ENCODE measurements around the gene PLIN4. TPM values are rescaled to one million over a fixed set of nuclear protein-coding genes. Genes with fewer than 3 reads are reported as not detected.

The PLIN4 gene
- total RNA-seq, 4 donors from 2014 or later: 1.3 to 6.6 (median 3.7) TPM

DNA sequence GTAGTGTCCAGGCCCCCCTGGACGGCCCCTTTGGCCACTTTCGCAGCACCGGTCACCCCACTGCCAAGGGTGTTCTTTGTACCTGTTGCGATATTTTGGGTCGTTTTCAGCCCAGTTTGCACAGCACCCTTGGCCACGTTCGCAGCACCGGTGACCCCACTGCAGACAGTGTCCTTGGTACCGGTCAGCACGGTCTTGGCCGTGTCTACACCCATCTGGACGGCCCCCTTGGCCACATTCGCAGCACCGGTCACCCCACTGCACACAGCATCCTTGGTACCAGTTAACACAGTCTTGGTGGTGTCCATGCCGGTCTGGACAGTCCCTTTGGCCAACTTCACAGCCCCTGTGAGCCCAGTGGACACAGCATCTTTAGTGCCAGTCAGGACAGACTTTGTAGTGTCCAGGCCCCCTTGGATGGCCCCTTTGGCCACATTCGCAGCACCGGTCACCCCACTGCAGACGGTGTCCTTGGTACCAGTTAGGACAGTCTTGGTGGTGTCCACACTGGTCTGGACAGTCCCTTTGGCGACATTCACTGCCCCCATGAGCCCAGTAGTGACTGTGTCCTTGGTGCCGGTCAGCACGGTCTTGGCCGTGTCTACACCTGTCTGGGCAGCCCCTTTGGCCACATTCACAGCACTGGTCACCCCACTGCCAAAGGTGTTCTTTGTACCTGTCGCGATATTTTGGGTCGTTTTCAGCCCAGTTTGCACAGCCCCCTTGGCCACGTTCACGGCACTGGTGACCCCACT, 6.8 kb downstream of the PLIN4 start:
- no peaks in the 10 kb centered on the region for H3K36me3 ChIP-seq
- no peak for TF ChIP-seq POLR2A (IDR thresholded peaks at IDR 0.05)
- TF ChIP-seq, protein P1, sequence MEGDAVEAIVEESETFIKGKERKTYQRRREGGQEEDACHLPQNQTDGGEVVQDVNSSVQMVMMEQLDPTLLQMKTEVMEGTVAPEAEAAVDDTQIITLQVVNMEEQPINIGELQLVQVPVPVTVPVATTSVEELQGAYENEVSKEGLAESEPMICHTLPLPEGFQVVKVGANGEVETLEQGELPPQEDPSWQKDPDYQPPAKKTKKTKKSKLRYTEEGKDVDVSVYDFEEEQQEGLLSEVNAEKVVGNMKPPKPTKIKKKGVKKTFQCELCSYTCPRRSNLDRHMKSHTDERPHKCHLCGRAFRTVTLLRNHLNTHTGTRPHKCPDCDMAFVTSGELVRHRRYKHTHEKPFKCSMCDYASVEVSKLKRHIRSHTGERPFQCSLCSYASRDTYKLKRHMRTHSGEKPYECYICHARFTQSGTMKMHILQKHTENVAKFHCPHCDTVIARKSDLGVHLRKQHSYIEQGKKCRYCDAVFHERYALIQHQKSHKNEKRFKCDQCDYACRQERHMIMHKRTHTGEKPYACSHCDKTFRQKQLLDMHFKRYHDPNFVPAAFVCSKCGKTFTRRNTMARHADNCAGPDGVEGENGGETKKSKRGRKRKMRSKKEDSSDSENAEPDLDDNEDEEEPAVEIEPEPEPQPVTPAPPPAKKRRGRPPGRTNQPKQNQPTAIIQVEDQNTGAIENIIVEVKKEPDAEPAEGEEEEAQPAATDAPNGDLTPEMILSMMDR (IDR thresholded peaks at IDR 0.05): no peak
- H3K27me3 ChIP-seq: no peaks in the 10 kb centered on the region
- no peaks in the 10 kb centered on the region for H3K4me1 ChIP-seq
- 82 to 83% methylated on average over 24 to 27 of the region's 27 CpGs for WGBS, 2 donors
- H3K4me3 ChIP-seq (replicated peaks in 1 of 3): no peak overlapping the region
- H3K27ac ChIP-seq: no peak overlapping the region
- no peak for DNase-seq
- intact Hi-C loops (cut with DNase I): no loop called here
- no peaks in the 10 kb centered on the region for H3K9me3 ChIP-seq

DNA sequence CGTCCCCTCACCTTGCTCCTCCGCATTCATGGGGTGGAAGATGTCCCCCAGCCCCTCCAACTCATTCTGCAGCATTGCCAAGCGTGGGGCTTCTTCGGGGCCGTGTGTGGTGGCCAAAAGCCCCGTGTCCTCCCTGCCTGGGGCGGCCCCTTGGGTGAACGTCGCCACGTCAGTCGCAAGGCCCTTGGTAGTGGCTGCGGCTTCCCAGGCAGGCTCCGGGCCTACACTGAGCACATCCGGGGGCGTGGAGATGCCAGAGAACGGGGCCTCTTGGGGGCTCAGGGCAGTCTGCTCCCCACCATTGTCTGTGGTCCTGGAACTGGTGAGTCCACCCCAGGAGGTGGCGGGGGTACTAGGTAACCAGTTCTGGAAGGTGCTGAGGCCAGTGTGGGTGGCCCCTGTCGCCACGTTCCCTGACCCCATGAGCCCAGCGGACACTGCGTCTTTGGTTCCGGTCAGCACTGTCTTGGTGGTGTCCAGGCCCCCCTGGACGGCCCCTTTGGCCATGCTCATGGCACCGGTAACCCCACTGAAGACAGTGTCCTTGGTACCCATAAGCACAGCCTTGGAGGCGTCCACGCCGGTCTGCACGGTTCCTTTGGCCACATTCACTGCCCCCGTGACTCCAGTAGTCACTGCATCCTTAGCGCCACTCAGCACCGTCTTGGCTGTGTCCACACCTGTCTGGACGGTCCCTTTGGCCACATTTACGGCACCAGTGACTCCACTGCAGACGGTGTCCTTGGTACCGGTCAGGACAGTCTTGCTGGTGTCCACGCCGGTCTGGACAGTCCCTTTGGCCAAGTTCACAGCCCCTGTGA, 7.6 kb downstream of the PLIN4 start:
- H3K27ac ChIP-seq: no peak overlapping the region
- intact Hi-C loops (cut with DNase I): no loop called here
- H3K36me3 ChIP-seq: no peaks in the 10 kb centered on the region
- no peaks in the 10 kb centered on the region for H3K27me3 ChIP-seq
- H3K4me1 ChIP-seq: no peaks in the 10 kb centered on the region
- no peak for DNase-seq
- H3K9me3 ChIP-seq: no peaks in the 10 kb centered on the region
- no peak overlapping the region for H3K4me3 ChIP-seq (replicated peaks in 1 of 3)
- TF ChIP-seq, protein P1 (IDR thresholded peaks at IDR 0.05): no peak
- TF ChIP-seq POLR2A (IDR thresholded peaks at IDR 0.05): no peak
- WGBS, 2 donors: 79 to 88% methylated on average over 19 to 28 of the region's 37 CpGs

DNA sequence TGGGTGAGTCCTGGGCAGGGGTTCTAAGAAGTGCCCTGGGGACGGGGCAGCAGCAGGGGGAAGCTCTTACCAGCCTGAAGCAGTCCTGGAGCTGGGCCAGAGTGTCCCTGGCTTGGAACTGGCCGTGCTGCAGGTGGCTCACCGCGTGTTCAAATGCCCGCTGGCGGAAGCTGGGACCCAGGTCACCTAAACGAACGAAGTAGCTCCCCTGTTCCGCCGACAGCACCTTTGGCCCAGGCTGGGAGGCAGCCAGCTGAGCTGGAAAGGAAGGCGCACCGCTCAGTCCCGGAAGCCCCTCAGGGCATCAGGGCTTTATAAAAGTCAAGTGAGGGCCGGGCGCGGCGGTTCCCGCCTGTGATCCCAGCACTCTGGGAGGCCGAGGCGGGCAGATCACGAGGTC, 9.6 kb downstream of the PLIN4 start:
- TF ChIP-seq, protein P1 (IDR thresholded peaks at IDR 0.05): no peak
- no peak for TF ChIP-seq POLR2A (IDR thresholded peaks at IDR 0.05)
- intact Hi-C loops (cut with DNase I): no loop called here

DNA sequence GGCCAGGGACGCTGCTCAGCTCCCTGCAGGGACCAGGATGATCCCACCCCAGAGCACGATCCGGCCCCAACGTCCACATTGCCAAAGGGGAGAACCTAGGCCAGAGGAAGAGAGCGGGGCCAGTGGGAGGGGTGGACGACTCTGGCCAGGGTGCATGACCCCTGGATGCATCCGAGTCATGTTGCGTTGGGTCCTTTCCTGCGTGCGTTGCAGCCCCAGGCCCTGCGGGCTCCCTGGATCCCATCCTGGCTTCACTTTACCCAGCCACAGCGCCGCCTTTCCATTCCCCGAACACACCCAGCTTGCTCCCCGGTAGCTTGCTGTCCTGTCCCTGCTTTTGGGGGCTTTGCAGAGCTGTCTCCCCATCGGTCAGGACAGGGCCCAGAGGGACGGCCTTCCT, 10.5 kb downstream of the PLIN4 start:
- DNase-seq: no peak
- no peaks in the 10 kb centered on the region for H3K9me3 ChIP-seq
- H3K36me3 ChIP-seq: peaks cover 3 to 6% of the 10 kb centered on the region in 2 donors
- H3K27me3 ChIP-seq: no peaks in the 10 kb centered on the region
- H3K4me1 ChIP-seq: no peaks in the 10 kb centered on the region
- intact Hi-C loops (cut with DNase I): no loop called here
- 74 to 85% methylated on average over 14 to 17 of the region's 17 CpGs for WGBS, 2 donors
- TF ChIP-seq, protein P1 (IDR thresholded peaks at IDR 0.05): no peak
- TF ChIP-seq POLR2A (IDR thresholded peaks at IDR 0.05): no peak
- no peak overlapping the region for H3K4me3 ChIP-seq (replicated peaks in 1 of 3)
- no peak overlapping the region for H3K27ac ChIP-seq

More for the DNA sequence above, 9.6 kb downstream of the PLIN4 start:
- Histone ChIP-seq H3K4me3 (replicated peaks in 1 of 3) (no peak overlapping the region), H3K9me3 (no peaks in the 10 kb centered on the region), H3K36me3 (no peaks in the 10 kb centered on the region), H3K27me3 (no peaks in the 10 kb centered on the region), H3K27ac (no peak overlapping the region), H3K4me1 (no peaks in the 10 kb centered on the region)
- WGBS, 2 donors: 79 to 82% methylated on average over 2 to 17 of the region's 21 CpGs
- DNase-seq: no peak

DNA sequence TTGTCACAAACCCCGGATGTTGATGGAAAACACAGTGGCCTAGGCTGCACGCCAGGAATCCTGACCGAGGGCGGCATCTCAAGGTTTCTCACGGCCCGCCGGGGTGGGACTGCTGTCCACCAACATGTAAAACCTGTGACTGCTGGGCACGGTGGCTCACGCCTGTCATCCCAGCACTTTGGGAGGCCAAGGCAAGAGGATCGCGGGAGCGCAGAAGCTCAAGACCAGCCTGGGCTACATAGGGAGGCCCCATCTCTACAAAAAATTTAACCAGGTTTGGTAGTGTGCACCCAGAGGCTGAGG, 11.2 kb downstream of the PLIN4 start:
- no peaks in the 10 kb centered on the region for H3K9me3 ChIP-seq
- intact Hi-C loops (cut with DNase I): no loop called here
- peaks cover 6 to 9% of the 10 kb centered on the region in 2 donors for H3K36me3 ChIP-seq
- H3K27ac ChIP-seq: no peak overlapping the region
- no peak overlapping the region for H3K4me3 ChIP-seq (replicated peaks in 1 of 3)
- no peak for TF ChIP-seq POLR2A (IDR thresholded peaks at IDR 0.05)
- TF ChIP-seq, protein P1 (IDR thresholded peaks at IDR 0.05): no peak
- WGBS, 2 donors: 82 to 86% methylated on average over 6 to 10 of the region's 12 CpGs
- H3K4me1 ChIP-seq: no peaks in the 10 kb centered on the region
- no peak for DNase-seq
- H3K27me3 ChIP-seq: no peaks in the 10 kb centered on the region
